ENCODE measurements around the gene IQSEC3. TPM values are rescaled to one million over a fixed set of nuclear protein-coding genes. Genes with fewer than 3 reads are reported as not detected.

Gene IQSEC3
- total RNA-seq, result under 0.01 TPM in 1 of 2 replicates, not detected in the other

DNA sequence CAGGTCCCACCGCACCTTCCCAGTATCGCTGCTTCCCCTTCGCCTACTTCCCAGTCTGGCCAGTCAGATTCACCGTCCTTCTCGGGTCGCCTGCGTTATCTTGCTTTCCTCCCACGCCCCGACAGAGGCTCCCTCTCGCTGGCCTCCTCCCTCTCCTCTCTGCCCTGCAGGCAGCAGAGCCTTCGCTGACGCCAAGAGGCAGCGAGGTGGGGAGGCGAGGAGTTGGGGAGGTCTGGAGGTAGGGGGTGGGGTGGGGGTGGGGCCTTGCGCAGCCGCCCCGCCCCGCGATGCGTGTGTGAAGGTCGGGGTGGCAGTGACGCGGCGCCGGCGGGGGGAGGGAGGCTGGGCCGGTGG is at the start of gene IQSEC3:
TSS of gene IQSEC3 (plus strand) at position 340 of the 354 bp plus-strand sequence. CDS start 116 bp downstream, outside the sequence.

DNA sequence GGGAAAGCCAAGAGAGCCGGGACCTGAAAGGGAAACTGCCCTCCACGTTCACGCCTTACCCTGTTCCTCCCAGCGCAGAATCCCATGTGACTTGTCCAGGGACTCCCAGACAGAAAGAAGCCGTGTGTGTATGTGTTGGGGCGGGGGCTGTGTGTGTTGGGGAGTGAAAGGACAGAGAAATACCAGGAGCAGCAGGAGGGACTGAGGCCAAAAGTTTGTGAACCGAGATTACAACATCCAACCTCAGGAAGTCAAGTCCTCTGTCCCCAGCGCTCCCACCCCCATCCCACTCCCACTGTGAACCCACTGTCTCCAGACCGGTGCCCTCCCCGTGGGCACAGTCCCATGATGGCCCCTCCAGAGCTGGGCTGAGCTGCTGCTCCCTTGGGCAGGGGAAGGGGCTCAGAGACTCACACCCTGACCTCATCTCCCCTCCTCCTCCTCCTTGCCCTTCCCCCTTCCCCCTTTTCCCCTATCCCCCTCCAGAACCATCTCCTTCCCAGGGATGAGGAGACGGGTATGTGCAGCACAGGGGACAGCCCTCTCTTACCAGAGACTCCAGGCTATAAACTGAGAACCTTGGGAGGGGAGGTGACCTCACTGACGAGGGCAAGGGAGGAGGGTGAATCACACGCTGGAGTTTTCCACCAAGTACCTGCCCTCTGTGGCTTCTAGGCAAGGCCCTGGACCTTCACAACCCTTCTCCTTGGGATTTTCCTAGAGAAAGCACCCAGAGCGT is 147.6 kb downstream of the IQSEC3 start, which contains the start of gene SLC6A12:
TSS of gene SLC6A12 (minus strand) at position 155 of the 739 bp plus-strand sequence. CDS start 4,171 bp downstream, outside the sequence.

Other genes with a start within 250 kb of the IQSEC3 start
- 0.06 and 0.16 TPM in 2 replicates for gene SLC6A12, start 147.4 kb downstream of the IQSEC3 start, total RNA-seq
- 0.13 TPM in 1 of 2 replicates, not detected in the other for gene SLC6A13, start 196.1 kb downstream of the IQSEC3 start, total RNA-seq

Measured in bladder microvascular endothelial cell (primary cell).